HG03196 (cell line): ENCODE measurements around the gene PAF1.
"Not testable (repeated sequence)": the region's sequence is repeated elsewhere in the genome, so short reads cannot be mapped to it uniquely, and the experiment has no call there.

ENCODE experiments used
- ATAC-seq: cut with Tn5 transposase; IDR thresholded peaks from one replicate; pipeline ENCODE4 v1.9.1; 2021; ENCODE audit not compliant: unreplicated experiment

The PAF1 gene

GRCh38 chr19:39356647-39357046, 34.3 kb downstream of the PAF1 start:
- no peak for ATAC-seq

- ATAC-seq = no peak
Measured at GRCh38 chr19:39356073-39356472, 34.8 kb downstream of the PAF1 start.

- ATAC-seq = no peak
Measured at GRCh38 chr19:39355253-39355652, 35.7 kb downstream of the PAF1 start.

GRCh38 chr19:39352381-39353255, 38.3 kb downstream of the PAF1 start:
- no peak for ATAC-seq

GRCh38 chr19:39351537-39352064, 39.3 kb downstream of the PAF1 start:
- peak; percentile 63 for ATAC-seq

GRCh38 chr19:39350156-39350555, 40.8 kb downstream of the PAF1 start:
- ATAC-seq = no peak

GRCh38 chr19:39349326-39349725, 41.6 kb downstream of the PAF1 start:
- ATAC-seq = no peak

- ATAC-seq = no peak
Measured at GRCh38 chr19:39347332-39348164, 43.4 kb downstream of the PAF1 start.

GRCh38 chr19:39345956-39346355, 45.0 kb downstream of the PAF1 start:
- ATAC-seq = no peak

GRCh38 chr19:39342647-39343305, 48.1 kb downstream of the PAF1 start:
- no peak for ATAC-seq

- ATAC-seq = peak; percentile 88
Measured at GRCh38 chr19:39341719-39342604, 48.9 kb downstream of the PAF1 start, which contains the start of gene SAMD4B. TSS of gene SAMD4B (plus strand) at chr19:39342421. CDS start at chr19:39356894, 14,473 bp downstream.

GRCh38 chr19:39341129-39341718, 49.7 kb downstream of the PAF1 start:
- ATAC-seq = no peak

- not testable (repeated sequence) for ATAC-seq
Measured at GRCh38 chr19:39340156-39340555, 50.8 kb downstream of the PAF1 start.

GRCh38 chr19:39339674-39340073, 51.2 kb downstream of the PAF1 start:
- ATAC-seq = no peak

GRCh38 chr19:39336483-39336882, 54.4 kb downstream of the PAF1 start:
- no peak for ATAC-seq
